22Rv1 (cell line): ENCODE results near the gene ZBTB7C.

ENCODE experiments used
- ZFX ChIP-seq: fragments of 450-650 bp; IDR thresholded peaks from 2 replicates; pipeline ENCODE4 v1.6.1; 2017; ENCODE audit warnings: antibody characterized with exemption, borderline replicate concordance
- TF ChIP-seq, protein P1 (sequence below): fragments of 450-650 bp; IDR thresholded peaks from 2 replicates; pipeline ENCODE4 v1.5.1; 2017; ENCODE audit warnings: mild to moderate bottlenecking

DNA sequence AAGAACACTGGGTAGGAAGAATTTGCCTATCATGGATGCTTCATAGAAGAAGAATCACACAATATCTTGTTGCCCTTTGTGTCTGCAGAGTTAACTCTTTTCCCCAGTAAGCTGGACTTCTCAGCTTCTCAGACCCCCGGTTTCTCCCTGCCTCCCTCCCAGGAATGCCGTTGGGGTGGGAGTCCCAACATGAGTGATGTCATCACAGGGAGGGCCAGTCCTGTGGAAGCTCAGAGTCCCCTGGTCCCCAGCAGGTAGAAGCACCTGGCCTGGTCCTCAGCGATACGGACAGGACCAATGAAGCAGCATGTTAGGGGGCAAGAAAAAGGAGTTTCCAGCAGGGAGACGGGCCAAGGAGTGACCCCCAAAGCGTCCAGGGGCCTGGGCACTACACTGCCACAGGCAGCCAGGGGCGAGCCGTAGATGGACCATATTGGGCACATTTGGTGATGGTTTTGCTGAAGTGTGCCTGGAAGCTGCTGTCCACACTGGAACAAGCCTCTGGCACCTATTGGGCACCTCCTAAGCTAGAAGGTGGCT, 242.8 kb downstream of the ZBTB7C start:
- TF ChIP-seq, protein P1, sequence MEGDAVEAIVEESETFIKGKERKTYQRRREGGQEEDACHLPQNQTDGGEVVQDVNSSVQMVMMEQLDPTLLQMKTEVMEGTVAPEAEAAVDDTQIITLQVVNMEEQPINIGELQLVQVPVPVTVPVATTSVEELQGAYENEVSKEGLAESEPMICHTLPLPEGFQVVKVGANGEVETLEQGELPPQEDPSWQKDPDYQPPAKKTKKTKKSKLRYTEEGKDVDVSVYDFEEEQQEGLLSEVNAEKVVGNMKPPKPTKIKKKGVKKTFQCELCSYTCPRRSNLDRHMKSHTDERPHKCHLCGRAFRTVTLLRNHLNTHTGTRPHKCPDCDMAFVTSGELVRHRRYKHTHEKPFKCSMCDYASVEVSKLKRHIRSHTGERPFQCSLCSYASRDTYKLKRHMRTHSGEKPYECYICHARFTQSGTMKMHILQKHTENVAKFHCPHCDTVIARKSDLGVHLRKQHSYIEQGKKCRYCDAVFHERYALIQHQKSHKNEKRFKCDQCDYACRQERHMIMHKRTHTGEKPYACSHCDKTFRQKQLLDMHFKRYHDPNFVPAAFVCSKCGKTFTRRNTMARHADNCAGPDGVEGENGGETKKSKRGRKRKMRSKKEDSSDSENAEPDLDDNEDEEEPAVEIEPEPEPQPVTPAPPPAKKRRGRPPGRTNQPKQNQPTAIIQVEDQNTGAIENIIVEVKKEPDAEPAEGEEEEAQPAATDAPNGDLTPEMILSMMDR, result no peak
- no peak for TF ChIP-seq ZFX
